Measurements from ENCODE around the gene TBC1D30. TPM values are rescaled to one million over a fixed set of nuclear protein-coding genes. Genes with fewer than 3 reads are reported as not detected.
"Not testable (repeated sequence)": the region's sequence is repeated elsewhere in the genome, so short reads cannot be mapped to it uniquely, and the experiment has no call there.

The TBC1D30 gene, protein sequence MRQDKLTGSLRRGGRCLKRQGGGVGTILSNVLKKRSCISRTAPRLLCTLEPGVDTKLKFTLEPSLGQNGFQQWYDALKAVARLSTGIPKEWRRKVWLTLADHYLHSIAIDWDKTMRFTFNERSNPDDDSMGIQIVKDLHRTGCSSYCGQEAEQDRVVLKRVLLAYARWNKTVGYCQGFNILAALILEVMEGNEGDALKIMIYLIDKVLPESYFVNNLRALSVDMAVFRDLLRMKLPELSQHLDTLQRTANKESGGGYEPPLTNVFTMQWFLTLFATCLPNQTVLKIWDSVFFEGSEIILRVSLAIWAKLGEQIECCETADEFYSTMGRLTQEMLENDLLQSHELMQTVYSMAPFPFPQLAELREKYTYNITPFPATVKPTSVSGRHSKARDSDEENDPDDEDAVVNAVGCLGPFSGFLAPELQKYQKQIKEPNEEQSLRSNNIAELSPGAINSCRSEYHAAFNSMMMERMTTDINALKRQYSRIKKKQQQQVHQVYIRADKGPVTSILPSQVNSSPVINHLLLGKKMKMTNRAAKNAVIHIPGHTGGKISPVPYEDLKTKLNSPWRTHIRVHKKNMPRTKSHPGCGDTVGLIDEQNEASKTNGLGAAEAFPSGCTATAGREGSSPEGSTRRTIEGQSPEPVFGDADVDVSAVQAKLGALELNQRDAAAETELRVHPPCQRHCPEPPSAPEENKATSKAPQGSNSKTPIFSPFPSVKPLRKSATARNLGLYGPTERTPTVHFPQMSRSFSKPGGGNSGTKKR
- polyA plus RNA-seq, result 1 to 10 TPM; 1.3 to 5.8 (median 1.7) TPM

- H3K9me3 Mint-ChIP-seq, result no peaks in the 10 kb centered on the region
- DNase-seq, result no peak
- peaks cover 13 to 15% (median 14%) of the 10 kb centered on the region in 3 donors for H3K36me3 Mint-ChIP-seq
- H3K27me3 Mint-ChIP-seq (ENCODE audit: low read depth in 3 of 3), result peaks cover 19 to 36% (median 25%) of the 10 kb centered on the region in 3 donors
- peaks cover 21 to 26% of the 10 kb centered on the region in 2 donors for H3K4me1 Mint-ChIP-seq
- H3K27ac Mint-ChIP-seq, result no peak within 1 kb of the TSS
- H3K4me3 Mint-ChIP-seq, result peak within 1 kb of the TSS; percentile 66 to 78 (median 74)
These were observed at the start of gene TBC1D30 for GRCh38 chr12:64824500-64825142. Gene TBC1D30 (plus strand): TSS chr12:64824647. CDS start chr12:64824880, 233 bp downstream.

- H3K4me3 Mint-ChIP-seq, result not testable (repeated sequence)
- peaks cover 25 to 31% (median 26%) of the 10 kb centered on the region in 3 donors for H3K36me3 Mint-ChIP-seq
These were observed 49.2 kb upstream of the TBC1D30 start for GRCh38 chr12:64775147-64775736.

GRCh38 chr12:64779354-64779974, 45.0 kb upstream of the TBC1D30 start:
- Mint-ChIP-seq H3K4me3 (peak overlapping the region; percentile 79 to 86 (median 82)), H3K36me3 (peaks cover 13 to 15% (median 15%) of the 10 kb centered on the region in 3 donors), H3K27me3 (ENCODE audit: low read depth in 3 of 3) (peaks cover 10 to 19% (median 15%) of the 10 kb centered on the region in 3 donors), H3K27ac (no peak overlapping the region), H3K4me1 (peaks cover 18 to 26% of the 10 kb centered on the region in 2 donors), H3K9me3 (peaks cover 20 to 28% (median 24%) of the 10 kb centered on the region in 6 donors)
- no peak for DNase-seq

More at GRCh38 chr12:64775147-64775736, 49.2 kb upstream of the TBC1D30 start:
- Mint-ChIP-seq H3K27me3 (ENCODE audit: low read depth in 3 of 3) (peaks cover 9 to 18% (median 12%) of the 10 kb centered on the region in 3 donors), H3K9me3 (peaks cover 20 to 39% (median 35%) of the 10 kb centered on the region in 6 donors)
- not testable (repeated sequence) for DNase-seq, H3K27ac Mint-ChIP-seq, H3K4me1 Mint-ChIP-seq

- DNase-seq, result no peak
- Mint-ChIP-seq H3K36me3 (peaks cover 12 to 14% (median 13%) of the 10 kb centered on the region in 3 donors), H3K9me3 (peaks cover 17 to 24% (median 21%) of the 10 kb centered on the region in 6 donors), H3K4me1 (peaks cover 18 to 26% of the 10 kb centered on the region in 2 donors), H3K4me3 (peak overlapping the region; percentile 79 to 86 (median 82)), H3K27me3 (ENCODE audit: low read depth in 3 of 3) (peaks cover 10 to 22% (median 15%) of the 10 kb centered on the region in 3 donors), H3K27ac (peak overlapping the region in 1 of 6 donors; percentile 27)
These were observed 44.3 kb upstream of the TBC1D30 start for GRCh38 chr12:64780132-64780530.

- peaks cover 18 to 26% of the 10 kb centered on the region in 2 donors for H3K4me1 Mint-ChIP-seq
- no peak overlapping the region for H3K27ac Mint-ChIP-seq
- H3K4me3 Mint-ChIP-seq, result peak overlapping the region; percentile 79 to 94 (median 87)
- DNase-seq, result peak; percentile 24 to 39 (median 31)
- H3K9me3 Mint-ChIP-seq, result peaks cover 12 to 19% (median 17%) of the 10 kb centered on the region in 6 donors
- peaks cover 8 to 14% (median 8%) of the 10 kb centered on the region in 3 donors for H3K36me3 Mint-ChIP-seq
- H3K27me3 Mint-ChIP-seq (ENCODE audit: low read depth in 3 of 3), result peaks cover 10 to 22% (median 14%) of the 10 kb centered on the region in 3 donors
These were observed 43.7 kb upstream of the TBC1D30 start for GRCh38 chr12:64780531-64781279.

GRCh38 chr12:64781280-64782190, 42.9 kb upstream of the TBC1D30 start:
- DNase-seq, result peak in 1 of 3 donors; percentile 5
- H3K36me3 Mint-ChIP-seq, result peaks cover 0 to 7% (median 7%) of the 10 kb centered on the region in 3 donors
- H3K4me3 Mint-ChIP-seq, result peak overlapping the region; percentile 81 to 94 (median 87)
- H3K27me3 Mint-ChIP-seq (ENCODE audit: low read depth in 3 of 3), result peaks cover 10 to 20% (median 12%) of the 10 kb centered on the region in 3 donors
- peak overlapping the region in 5 of 6 donors; percentile 17 to 79 (median 28) for H3K27ac Mint-ChIP-seq
- peaks cover 3 to 12% (median 8%) of the 10 kb centered on the region in 6 donors for H3K9me3 Mint-ChIP-seq
- peaks cover 18 to 26% of the 10 kb centered on the region in 2 donors for H3K4me1 Mint-ChIP-seq

DNA sequence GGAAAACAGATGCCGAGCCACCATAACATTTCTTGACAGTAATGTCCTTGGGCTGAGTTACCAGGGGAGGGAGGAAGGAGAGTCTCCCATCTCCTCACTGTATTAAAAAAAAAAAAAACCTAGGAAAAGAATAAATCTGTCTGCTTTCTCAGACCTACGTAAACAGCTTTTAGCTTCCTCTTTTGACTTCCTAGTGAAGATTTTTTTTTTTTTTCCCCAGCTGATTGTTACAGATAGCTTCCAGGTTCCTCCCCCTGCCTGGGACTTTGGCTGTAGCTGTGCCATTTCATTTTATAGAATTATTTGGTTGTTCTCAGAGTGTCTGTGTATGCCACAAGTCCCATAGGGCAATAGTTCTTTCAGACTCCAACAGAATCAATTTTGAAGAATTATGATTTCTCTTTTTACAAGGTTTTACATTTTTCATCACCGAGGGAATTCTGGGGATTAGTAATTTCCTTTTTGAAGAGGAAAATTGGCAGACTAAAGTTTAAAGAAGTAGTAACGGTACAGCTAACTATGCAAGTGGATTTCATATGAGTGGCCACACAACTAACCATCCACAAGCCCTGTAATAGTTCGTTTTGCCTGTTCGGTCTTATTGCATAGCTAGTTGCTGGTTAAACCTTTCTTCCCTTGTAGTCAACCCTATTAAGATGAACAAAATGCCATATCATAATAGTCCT, 42.1 kb upstream of the TBC1D30 start:
- Mint-ChIP-seq H3K9me3 (peaks cover 0 to 7% (median under 1%) of the 10 kb centered on the region in 6 donors), H3K27ac (peak overlapping the region in 1 of 6 donors; percentile 28), H3K27me3 (ENCODE audit: low read depth in 3 of 3) (peaks cover 7 to 20% (median 10%) of the 10 kb centered on the region in 3 donors), H3K4me3 (peak overlapping the region; percentile 81 to 94 (median 87)), H3K4me1 (peaks cover 18 to 26% of the 10 kb centered on the region in 2 donors), H3K36me3 (peaks cover 0 to 3% (median 1%) of the 10 kb centered on the region in 3 donors)
- no peak for DNase-seq

GRCh38 chr12:64785838-64786237, 38.6 kb upstream of the TBC1D30 start:
- H3K4me1 Mint-ChIP-seq, result peaks cover 11 to 19% of the 10 kb centered on the region in 2 donors
- no peak overlapping the region for H3K27ac Mint-ChIP-seq

GRCh38 chr12:64790166-64790565, 34.3 kb upstream of the TBC1D30 start:
- DNase-seq, result no peak
- peaks cover 0 to 3% (median 1%) of the 10 kb centered on the region in 3 donors for H3K27me3 Mint-ChIP-seq (ENCODE audit: low read depth in 3 of 3)

More at GRCh38 chr12:64785838-64786237, 38.6 kb upstream of the TBC1D30 start:
- Mint-ChIP-seq H3K27me3 (ENCODE audit: low read depth in 3 of 3) (peaks cover 4 to 15% (median 5%) of the 10 kb centered on the region in 3 donors), H3K4me3 (no peak overlapping the region), H3K36me3 (peaks cover 0 to 3% (median 2%) of the 10 kb centered on the region in 3 donors), H3K9me3 (peaks cover 0 to 5% (median 0%) of the 10 kb centered on the region in 6 donors)
- DNase-seq, result no peak

DNA sequence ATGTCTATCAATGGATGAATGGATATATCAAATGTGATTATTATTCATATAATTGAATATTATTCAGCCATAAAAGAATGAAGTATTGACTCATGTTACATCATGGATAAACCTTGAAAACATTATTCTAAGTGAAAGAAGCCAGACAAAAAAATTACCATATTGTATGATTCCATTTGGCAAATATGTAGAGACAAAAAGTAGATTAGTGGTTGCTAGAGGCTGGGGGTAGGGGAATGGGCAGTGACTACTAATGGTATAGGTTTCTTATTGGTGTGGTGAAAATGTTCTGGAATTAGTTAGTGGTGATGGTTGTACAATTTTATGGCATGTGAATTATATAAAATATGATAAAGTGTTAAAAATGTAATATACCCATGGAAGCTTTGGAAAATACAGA, 33.4 kb upstream of the TBC1D30 start:
- peaks cover 0 to 13% (median 0%) of the 10 kb centered on the region in 3 donors for H3K36me3 Mint-ChIP-seq
- H3K27me3 Mint-ChIP-seq (ENCODE audit: low read depth in 3 of 3), result peaks cover 0 to 3% (median 1%) of the 10 kb centered on the region in 3 donors
- no peaks in the 10 kb centered on the region for H3K9me3 Mint-ChIP-seq

More at GRCh38 chr12:64790166-64790565, 34.3 kb upstream of the TBC1D30 start:
- peaks cover 0 to 13% (median 3%) of the 10 kb centered on the region in 3 donors for H3K36me3 Mint-ChIP-seq
- no peaks in the 10 kb centered on the region for H3K4me1 Mint-ChIP-seq
- no peak overlapping the region for H3K27ac Mint-ChIP-seq
- H3K4me3 Mint-ChIP-seq, result no peak overlapping the region
- H3K9me3 Mint-ChIP-seq, result no peaks in the 10 kb centered on the region

More for the DNA sequence above, 33.4 kb upstream of the TBC1D30 start:
- Mint-ChIP-seq H3K27ac (no peak overlapping the region), H3K4me1 (no peaks in the 10 kb centered on the region), H3K4me3 (no peak overlapping the region)
- DNase-seq, result no peak

All from immature natural killer cell (primary cell).